NB4 (cell line): ENCODE data around the gene CPHXL2.

ENCODE experiments used
- CTCF ChIP-seq: IDR thresholded peaks from one replicate; pipeline ENCODE4 v1.5.1; 2012; ENCODE audit warnings: low read depth, low read length
- MAX ChIP-seq: IDR thresholded peaks from 2 replicates; pipeline ENCODE4 v1.6.1; 2011; ENCODE audit warnings: low read depth, low read length
- POLR2A ChIP-seq: IDR thresholded peaks from 2 replicates; pipeline ENCODE4 v1.6.1; 2011; ENCODE audit warnings: mild to moderate bottlenecking; ENCODE audit not compliant: insufficient read length; ENCODE audit errors: extremely low read depth

GRCh38 chr16:75640598-75640997, 36.2 kb downstream of the CPHXL2 start:
- TF ChIP-seq CTCF (no peak), POLR2A (no peak), MAX (no peak)
